T47D (cell line): ENCODE results near the gene ZNF554.

ENCODE experiments used
- DNase-seq, 2 experiments: peaks; one replicate each; pipeline versions ENCODE4 v3.0.0 to v3.0.0-alpha.2; 2011 to 2012; ENCODE audit warnings: low read depth in 1 of 2, low spot score in 1 of 2
- JUND ChIP-seq: IDR thresholded peaks from 2 replicates; pipeline ENCODE4 v1.6.1; 2012; ENCODE audit warnings: low read depth
- in situ Hi-C: cut with HindIII; loops from 2 replicates; pipeline ENCODE4 v1.10.0; 2016; ENCODE audit warnings: low sequenced_read_pairs, low pct_unique_long_range_greater_than_20kb

The ZNF554 gene

GRCh38 chr19:2795827-2796658, 23.6 kb upstream of the ZNF554 start:
- no peak for DNase-seq
- TF ChIP-seq JUND: no peak
- in situ Hi-C loops: no loop called here

- DNase-seq: no peak
- no peak for TF ChIP-seq JUND
- in situ Hi-C loops: no loop called here
These were observed 22.9 kb upstream of the ZNF554 start for GRCh38 chr19:2796659-2797266.

GRCh38 chr19:2797280-2797679, 22.4 kb upstream of the ZNF554 start:
- in situ Hi-C loops: no loop called here
- TF ChIP-seq JUND: no peak
- DNase-seq: no peak

GRCh38 chr19:2798158-2798685, 21.4 kb upstream of the ZNF554 start:
- TF ChIP-seq JUND: no peak
- DNase-seq: no peak
- in situ Hi-C loops: no loop called here

- in situ Hi-C loops: no loop called here
- TF ChIP-seq JUND: no peak
- DNase-seq: no peak
These were observed 20.9 kb upstream of the ZNF554 start for GRCh38 chr19:2798733-2799132.

- no peak for DNase-seq
- in situ Hi-C loops: no loop called here
- no peak for TF ChIP-seq JUND
These were observed 20.2 kb upstream of the ZNF554 start for GRCh38 chr19:2799273-2800020.

GRCh38 chr19:2800506-2800905, 19.2 kb upstream of the ZNF554 start:
- no peak for DNase-seq
- no peak for TF ChIP-seq JUND
- in situ Hi-C loops: no loop called here

- in situ Hi-C loops: no loop called here
- no peak for TF ChIP-seq JUND
- DNase-seq: no peak
These were observed 16.8 kb upstream of the ZNF554 start for GRCh38 chr19:2802826-2803225.

- TF ChIP-seq JUND: no peak
- DNase-seq: no peak
- in situ Hi-C loops: no loop called here
These were observed 16.0 kb upstream of the ZNF554 start for GRCh38 chr19:2803486-2804155.

GRCh38 chr19:2804156-2805004, 15.3 kb upstream of the ZNF554 start:
- no peak for TF ChIP-seq JUND
- in situ Hi-C loops: no loop called here
- DNase-seq: no peak

- DNase-seq: no peak
- TF ChIP-seq JUND: no peak
- in situ Hi-C loops: no loop called here
These were observed 14.3 kb upstream of the ZNF554 start for GRCh38 chr19:2805261-2805900.
